B cell (primary cell): ENCODE data around the gene CRISPLD2. TPM values are rescaled to one million over a fixed set of nuclear protein-coding genes. Genes with fewer than 3 reads are reported as not detected.

Experiments
- ATAC-seq: fragments of 200-7000 bp; cut with Tn5 transposase; one replicate; pipeline ENCODE4 v1.10.0; 2021; ENCODE audit warnings: low read depth, mild to moderate bottlenecking, moderate number of reproducible peaks, moderate library complexity
- CTCF ChIA-PET: fragments of 350-600 bp; sonication (Branson Sonifier 250); formaldehyde crosslinking; loops from one replicate; lab custom pipeline; 2021; ENCODE audit warnings: antibody characterized with exemption, inconsistent platforms; lab: Charles Lee
- POLR2A ChIA-PET: fragments of 350-600 bp; sonication (Branson Sonifier 250); formaldehyde crosslinking; loops from one replicate; lab custom pipeline; 2021; ENCODE audit warnings: antibody characterized with exemption; lab: Charles Lee
- DNase-seq: peaks from one replicate; pipeline ENCODE4 v3.0.0; 2013
- H2AFZ ChIP-seq: 2 replicates; pipeline ENCODE4 v1.6.1; 2012; ENCODE audit warnings: mild to moderate bottlenecking, low read depth, low read length; ENCODE audit not compliant: insufficient read depth, poor library complexity, severe bottlenecking
- H3K27ac ChIP-seq, 2 donors: 1 replicate in 1 of 2; 2 replicates in 1 of 2; pipeline ENCODE4 v1.5.1; 2012 to 2013; ENCODE audit warnings: low read length in 2 of 2, mild to moderate bottlenecking in 2 of 2, moderate library complexity in 1 of 2
- H3K27me3 ChIP-seq, 4 experiments: fragments of 200-600 bp in 1 of 4; sonication (generic) in 1 of 4; replicated peaks in 1 of 4; 1 replicate in 2 of 4; 2 replicates in 2 of 4; pipeline versions ENCODE4 v1.6.1 to v1.7.0; 2013 to 2016; ENCODE audit warnings: low read length in 3 of 4, mild to moderate bottlenecking in 2 of 4, mixed read lengths in 1 of 4, moderate library complexity in 1 of 4; ENCODE audit not compliant: insufficient read depth in 4 of 4, control insufficient read depth in 3 of 4; ENCODE audit errors: control extremely low read depth in 1 of 4
- H3K36me3 ChIP-seq, 2 experiments: replicated peaks in 1 of 2; 1 replicate in 1 of 2; 2 replicates in 1 of 2; pipeline versions ENCODE4 v1.6.1 to v1.7.1; 2013; ENCODE audit warnings: low read length in 1 of 2; ENCODE audit not compliant: insufficient read depth in 2 of 2, control insufficient read depth in 1 of 2; ENCODE audit errors: control extremely low read depth in 1 of 2, extremely low read depth in 1 of 2
- H3K4me1 ChIP-seq, 2 donors: fragments of 200-600 bp in 1 of 2; sonication (generic) in 1 of 2; 1 replicate in 1 of 2; 2 replicates in 1 of 2; pipeline versions ENCODE4 v1.5.1 to v1.6.1; 2013 to 2017; ENCODE audit warnings: low read length in 2 of 2; ENCODE audit not compliant: control insufficient read depth in 2 of 2, insufficient read depth in 2 of 2
- H3K4me2 ChIP-seq: replicated peaks from 2 replicates; pipeline ENCODE3; 2012; ENCODE audit warnings: mild to moderate bottlenecking, low read depth, low read length; ENCODE audit not compliant: poor library complexity, severe bottlenecking
- H3K4me3 ChIP-seq, 5 experiments: fragments of 200-600 bp in 1 of 5; sonication (generic) in 1 of 5; 1 replicate in 3 of 5; 2 replicates in 2 of 5; pipeline versions ENCODE4 v1.5.1 to v1.7.0; 2011 to 2016; ENCODE audit warnings: low read length in 4 of 5, mild to moderate bottlenecking in 4 of 5, low read depth in 2 of 5, control low read depth in 1 of 5, moderate library complexity in 1 of 5; ENCODE audit not compliant: insufficient read depth in 1 of 5; ENCODE audit errors: control extremely low read depth in 1 of 5, extremely low read depth in 1 of 5
- H3K79me2 ChIP-seq: fragments of 200-600 bp; sonication (generic); one replicate; pipeline ENCODE4 v1.6.0; 2016; ENCODE audit warnings: low read length; ENCODE audit not compliant: control insufficient read depth, insufficient read depth
- H3K9ac ChIP-seq: fragments of 200-600 bp; sonication (generic); 2 replicates; pipeline ENCODE4 v1.6.1; 2017; ENCODE audit warnings: mild to moderate bottlenecking, low read length, moderate library complexity
- H3K9me3 ChIP-seq, 3 donors: one replicate each; pipeline versions ENCODE4 v1.6.1 to v1.7.1; 2013; ENCODE audit warnings: low read length in 2 of 3; ENCODE audit not compliant: control insufficient read depth in 2 of 3, insufficient read depth in 1 of 3; ENCODE audit errors: control extremely low read depth in 1 of 3
- H4K20me1 ChIP-seq: 2 replicates; pipeline ENCODE4 v1.6.0; 2012; ENCODE audit warnings: mild to moderate bottlenecking, low read length; ENCODE audit not compliant: insufficient read depth, control insufficient read depth, poor library complexity, severe bottlenecking
- H3K27ac Mint-ChIP-seq: one replicate; pipeline ENCODE4 v1.8.0; 2021; ENCODE audit warnings: mixed read lengths
- H3K27me3 Mint-ChIP-seq: one replicate; pipeline ENCODE4 v1.8.0; 2021; ENCODE audit warnings: mixed read lengths
- H3K4me1 Mint-ChIP-seq: one replicate; pipeline ENCODE4 v1.8.0; 2021; ENCODE audit warnings: mixed read lengths
- H3K4me3 Mint-ChIP-seq: one replicate; pipeline ENCODE4 v1.8.0; 2021; ENCODE audit warnings: mixed read lengths
- H3K9me3 Mint-ChIP-seq: one replicate; pipeline ENCODE4 v1.8.0; 2022; ENCODE audit warnings: mixed read lengths; ENCODE audit not compliant: insufficient read depth
- CTCF ChIP-seq: fragments of 200-600 bp; IDR thresholded peaks from one replicate; pipeline ENCODE4 v1.8.0; 2022; ENCODE audit warnings: antibody characterized with exemption, mild to moderate bottlenecking
- EZH2 ChIP-seq: IDR thresholded peaks from 2 replicates; pipeline ENCODE4 v1.6.1; 2012; ENCODE audit warnings: borderline replicate concordance, low read depth, mild to moderate bottlenecking, moderate library complexity, low read length; ENCODE audit not compliant: insufficient read depth, poor library complexity, severe bottlenecking
- WGBS: methylation state at CpG from one replicate; pipeline ENCODE4 v1.1.5; 2013; ENCODE audit warnings: missing lambda C conversion rate; ENCODE audit not compliant: insufficient coverage; 5-methylcytosine and 5-hydroxymethylcytosine counted together
- intact Hi-C: fragments of 100-400 bp; cut with micrococcal nuclease; formaldehyde crosslinking; loops from one replicate; pipeline ENCODE4 v1.10.0; 2022
- polyA plus RNA-seq: library from polyadenylated mRNA; depleted of rRNA; stranded (reverse); fragments of >200 nt; gene quantifications from 2 replicates; pipeline ENCODE4 v1.2.3, GENCODE V29; 2012
- total RNA-seq, 2 donors: library from RNA; stranded (reverse); fragments of 120-200 nt in 1 of 2; gene quantifications; 1 replicate in 1 of 2; 2 replicates in 1 of 2; pipeline versions ENCODE4 v1.2.3 to v1.2.4, GENCODE V29; 2013 to 2022

The CRISPLD2 gene
- total and polyA plus RNA-seq, 2 donors (not counting 1 experiment from before 2014, with no cell fraction given): 0.25 to 0.37 TPM

- ChIA-PET POLR2A (no interaction called here), CTCF (no interaction called here)
- H2AFZ ChIP-seq: no peak overlapping the region
- H3K4me1 ChIP-seq: peaks cover 0 to 6% of the 10 kb centered on the region in 2 donors
- Mint-ChIP-seq H3K9me3 (peaks cover 2% of the 10 kb centered on the region), H3K4me3 (no peak overlapping the region), H3K4me1 (peaks cover 5% of the 10 kb centered on the region), H3K27me3 (peaks cover 35% of the 10 kb centered on the region), H3K27ac (no peak overlapping the region)
- ATAC-seq: no peak
- no peak overlapping the region for H3K4me3 ChIP-seq
- DNase-seq: no peak
- no peaks in the 10 kb centered on the region for H3K36me3 ChIP-seq
- no peaks in the 10 kb centered on the region for H4K20me1 ChIP-seq
- peaks cover 0 to 14% (median 0%) of the 10 kb centered on the region in 4 experiments for H3K27me3 ChIP-seq
- intact Hi-C loops: no loop called here
- peaks cover 0 to 7% (median 0%) of the 10 kb centered on the region in 3 donors for H3K9me3 ChIP-seq
- H3K79me2 ChIP-seq: no peaks in the 10 kb centered on the region
- no peak overlapping the region for H3K27ac ChIP-seq
- no peak for TF ChIP-seq EZH2
- TF ChIP-seq CTCF: no peak
- no peak overlapping the region for H3K9ac ChIP-seq
- H3K4me2 ChIP-seq: no peak overlapping the region
- 65% methylated on average over 7 of the region's 12 CpGs for WGBS
These were observed 69.3 kb downstream of the CRISPLD2 start for GRCh38 chr16:84889066-84889465.

- Histone ChIP-seq H3K4me2 (no peak overlapping the region), H3K79me2 (no peaks in the 10 kb centered on the region), H2AFZ (no peak overlapping the region), H4K20me1 (no peaks in the 10 kb centered on the region), H3K27ac (no peak overlapping the region), H3K36me3 (no peaks in the 10 kb centered on the region), H3K9me3 (peaks cover 0 to 7% (median 0%) of the 10 kb centered on the region in 3 donors), H3K4me3 (no peak overlapping the region), H3K9ac (no peak overlapping the region), H3K4me1 (no peaks in the 10 kb centered on the region), H3K27me3 (peaks cover 0 to 8% (median 0%) of the 10 kb centered on the region in 4 experiments)
- no peak overlapping the region for H3K4me3 Mint-ChIP-seq
- H3K27me3 Mint-ChIP-seq: peaks cover 30% of the 10 kb centered on the region
- ChIA-PET POLR2A (no interaction called here), CTCF (no interaction called here)
- 96% methylated on average over 4 of the region's 9 CpGs for WGBS
- H3K9me3 Mint-ChIP-seq: peaks cover 5% of the 10 kb centered on the region
- no peak for TF ChIP-seq CTCF
- no peak for TF ChIP-seq EZH2
- no peak overlapping the region for H3K27ac Mint-ChIP-seq
- H3K4me1 Mint-ChIP-seq: no peaks in the 10 kb centered on the region
- no peak for DNase-seq
- no peak for ATAC-seq
- intact Hi-C loops: no loop called here
These were observed 70.6 kb downstream of the CRISPLD2 start for GRCh38 chr16:84890427-84890826.
